Heart left ventricle (tissue), 16 donors: ENCODE data around the gene CACNA1F. TPM values are rescaled to one million over a fixed set of nuclear protein-coding genes. Genes with fewer than 3 reads are reported as not detected.

ENCODE experiments used
- ATAC-seq, 4 donors: fragments of 200-7000 bp; cut with Tn5 transposase; one replicate each; pipeline ENCODE4 v1.9.1; 2020 to 2022; ENCODE audit warnings: moderate library complexity in 4 of 4, mild to moderate bottlenecking in 3 of 4, moderate number of reproducible peaks in 1 of 4
- DNase-seq, 5 donors: peaks; one replicate each; pipeline ENCODE4 v3.0.0-alpha.2; 2020
- H3K27ac ChIP-seq, 12 donors: fragments of 200-600 bp; sonication (generic) in 4 of 12; one replicate each; pipeline versions ENCODE4 v1.5.0 to v1.8.0; 2016 to 2022; ENCODE audit warnings: mild to moderate bottlenecking in 2 of 12
- H3K27me3 ChIP-seq, 9 donors: fragments of 200-600 bp; sonication (generic) in 2 of 9; one replicate each; pipeline versions ENCODE4 v1.5.1 to v1.8.0; 2016 to 2022; ENCODE audit warnings: mild to moderate bottlenecking in 3 of 9
- H3K36me3 ChIP-seq, 9 donors: fragments of 200-600 bp; sonication (generic) in 2 of 9; one replicate each; pipeline versions ENCODE4 v1.5.0 to v1.8.0; 2018 to 2022; ENCODE audit warnings: mild to moderate bottlenecking in 2 of 9
- H3K4me1 ChIP-seq, 12 donors: fragments of 200-600 bp; sonication (generic) in 4 of 12; one replicate each; pipeline versions ENCODE4 v1.5.0 to v1.8.0; 2016 to 2022; ENCODE audit warnings: mild to moderate bottlenecking in 3 of 12
- H3K4me3 ChIP-seq, 12 donors: fragments of 200-600 bp; sonication (generic) in 4 of 12; one replicate each; pipeline versions ENCODE4 v1.5.0 to v1.8.0; 2017 to 2022; ENCODE audit warnings: mild to moderate bottlenecking in 9 of 12, moderate library complexity in 4 of 12
- H3K9me3 ChIP-seq, 12 donors: fragments of 200-600 bp; sonication (generic) in 4 of 12; one replicate each; pipeline versions ENCODE4 v1.5.0 to v1.8.0; 2016 to 2022; ENCODE audit warnings: mild to moderate bottlenecking in 1 of 12
- CTCF ChIP-seq, 12 donors: fragments of 200-600 bp; sonication (generic) in 4 of 12; IDR thresholded peaks; one replicate each; pipeline versions ENCODE4 v1.5.0 to v1.8.0; 2018 to 2022; ENCODE audit warnings: antibody characterized with exemption in 12 of 12, mild to moderate bottlenecking in 5 of 12
- POLR2A ChIP-seq, 2 donors: fragments of 450-650 bp; IDR thresholded peaks; one replicate each; pipeline ENCODE4 v1.6.1; 2017; ENCODE audit warnings: antibody characterized with exemption in 2 of 2, mild to moderate bottlenecking in 2 of 2, moderate library complexity in 2 of 2
- WGBS, 4 donors: extraction: QIAGEN DNeasy Blood & Tissue Kit in 2 of 4; methylation state at CpG; one replicate each; pipeline versions ENCODE4 v1.1.5 to v1.1.7; 2013 to 2018; 5-methylcytosine and 5-hydroxymethylcytosine counted together
- intact Hi-C, 10 donors: fragments of 100-400 bp; cut with DNase I; formaldehyde crosslinking; loops; one replicate each; pipeline versions ENCODE4 v1.11.1 to v1.14.2; 2022
- polyA plus RNA-seq, 2 donors: library from polyadenylated mRNA; stranded (reverse); fragments of 200-250 nt; gene quantifications; one replicate each; pipeline ENCODE4 v1.2.3, GENCODE V29; 2013
- total RNA-seq, 9 donors: library from RNA; depleted of rRNA in 2 of 9; stranded (reverse); fragments of >200 nt in 2 of 9; fragmentation: NEBNext Ultra II Directional in 3 of 9; extraction: Animal tissue kit (Norgen Biotek cat#: 25700) in 3 of 9; gene quantifications; one replicate each; pipeline versions ENCODE4 v1.1.0 to v1.2.4, GENCODE V29; 2016 to 2023
- donor health status: ischemic (EF 13 %, LVEDD 7.1; RV severe dilation, severe dysfunction).
- donor health status: healthy with polysubstance abuse.
- donor health status: DM: no; HTN: yes; CAD: no.
- donor health status: DM: no; HTN: no; CAD: no.
- donor health status: ischemic (EF 25% LVEDD 6.9; RV normal size, moderate dysfunction).
- donor health status: ischemic (EF 25% LVEDD 5.7; RV mildly dilated, moderate dysfunction).
- donor health status: healthy.
- donor health status: DM: yes; HTN: yes; CAD: no.
- donor health status: ischemic (EF 35%, LVEDD 5.7; RV mildly dilated, moderate dysfunction).
- donor health status: nonischemic (EF 11% LVEDD 7.7; RV severe dilation, severe dysfunction).
- donor health status: DM: yes; HTN: yes; CAD: no.
- donor health status: PGD.
- donor health status: ischemic (EF 29% LVEDD 5.4; RV normal size, mild dysfunction).
- donor health status: nonischemic (EF 23%, LVEDD 6.1; RV moderate dilation, normal function).

CACNA1F gene
- total and polyA plus RNA-seq, 11 donors = 0.04 to 0.37 (median 0.07) TPM; not detected in 3

GRCh38 chrX:49189606-49190005 is 43.5 kb downstream of the CACNA1F start:
- H3K27ac ChIP-seq = peak overlapping the region in 11 of 12 donors; percentile 78 to 92 (median 86)
- H3K9me3 ChIP-seq = no peaks in the 10 kb centered on the region
- ATAC-seq (no peak), DNase-seq (no peak)
- H3K4me1 ChIP-seq = peaks cover 0 to 23% (median 6%) of the 10 kb centered on the region in 12 donors
- H3K4me3 ChIP-seq = peak overlapping the region in 4 of 12 donors; percentile 48 to 70 (median 57)
- intact Hi-C loops = loop anchor here in 4 of 10 donors (5.0 to 10.0 kb wide), 4 partner anchors 75 to 735 kb away; partner anchors contain the start of genes PPP1R3F (in 2 of the 4), CLCN5 (in 1 of the 4) and FOXP3 (in 1 of the 4)
- 78 to 87% (median 80%) methylated on average over 6 of the region's 6 CpGs for WGBS, 4 donors
- no peaks in the 10 kb centered on the region for H3K36me3 ChIP-seq
- H3K27me3 ChIP-seq = no peaks in the 10 kb centered on the region
- TF ChIP-seq CTCF (IDR thresholded peaks at IDR 0.05) (no peak), POLR2A (IDR thresholded peaks at IDR 0.05) (no peak)

- Histone ChIP-seq H3K27me3 (no peaks in the 10 kb centered on the region), H3K4me3 (no peak overlapping the region), H3K27ac (no peak overlapping the region), H3K4me1 (peaks cover 0 to 27% (median 7%) of the 10 kb centered on the region in 12 donors), H3K9me3 (no peaks in the 10 kb centered on the region), H3K36me3 (peaks cover 0 to under 1% (median 0%) of the 10 kb centered on the region in 9 donors)
- ATAC-seq (no peak), DNase-seq (no peak)
- intact Hi-C loops = no loop called here
- TF ChIP-seq CTCF (IDR thresholded peaks at IDR 0.05) (no peak), POLR2A (IDR thresholded peaks at IDR 0.05) (no peak)
- 66 to 71% (median 69%) methylated on average over 8 of the region's 8 CpGs for WGBS, 4 donors
Measured at GRCh38 chrX:49188468-49189076, 44.6 kb downstream of the CACNA1F start.

- Histone ChIP-seq H3K27me3 (no peaks in the 10 kb centered on the region), H3K4me3 (no peak overlapping the region), H3K27ac (peak overlapping the region in 1 of 12 donors; percentile 84), H3K9me3 (no peaks in the 10 kb centered on the region), H3K36me3 (peaks cover 0 to 10% (median 7%) of the 10 kb centered on the region in 9 donors), H3K4me1 (peaks cover 0 to 27% (median 7%) of the 10 kb centered on the region in 12 donors)
- DNase-seq (no peak), ATAC-seq (no peak)
- intact Hi-C loops = loop anchor here in 1 of 10 donors (2.0 kb wide), 1 partner anchor 21 kb away; no protein-coding TSS in a partner anchor
- no peak for TF ChIP-seq CTCF (IDR thresholded peaks at IDR 0.05)
- TF ChIP-seq POLR2A (IDR thresholded peaks at IDR 0.05) = no peak
- WGBS, 4 donors = 72 to 81% (median 74%) methylated on average over 10 of the region's 10 CpGs
Measured at GRCh38 chrX:49187526-49187925, 45.6 kb downstream of the CACNA1F start.

GRCh38 chrX:49187028-49187394 is 46.1 kb downstream of the CACNA1F start:
- Histone ChIP-seq H3K4me1 (peaks cover 0 to 23% (median 7%) of the 10 kb centered on the region in 12 donors), H3K27ac (peak overlapping the region in 7 of 12 donors; percentile 75 to 89 (median 83)), H3K36me3 (peaks cover 0 to 15% (median 7%) of the 10 kb centered on the region in 9 donors), H3K27me3 (no peaks in the 10 kb centered on the region), H3K9me3 (no peaks in the 10 kb centered on the region), H3K4me3 (no peak overlapping the region)
- no peak for TF ChIP-seq POLR2A (IDR thresholded peaks at IDR 0.05)
- no peak for TF ChIP-seq CTCF (IDR thresholded peaks at IDR 0.05)
- intact Hi-C loops = loop anchor here in 1 of 10 donors (2.0 kb wide), 1 partner anchor 20 kb away; no protein-coding TSS in a partner anchor
- ATAC-seq (no peak), DNase-seq (no peak)
- 56 to 64% (median 63%) methylated on average over 15 of the region's 15 CpGs for WGBS, 4 donors
